CD14-positive monocyte (primary cell): ENCODE results near the gene FOXJ1. TPM values are rescaled to one million over a fixed set of nuclear protein-coding genes. Genes with fewer than 3 reads are reported as not detected.

Experiments used
- DNase-seq, 3 donors: peaks; one replicate each; pipeline ENCODE4 v3.0.0-alpha.2; 2011 to 2022
- H2AFZ ChIP-seq: 2 replicates; pipeline ENCODE4 v1.6.0; 2012; ENCODE audit warnings: mild to moderate bottlenecking, low read depth, low read length, inconsistent platforms; ENCODE audit not compliant: insufficient read depth, poor library complexity, severe bottlenecking
- H3K27ac ChIP-seq, 2 donors: 1 replicate in 1 of 2; 2 replicates in 1 of 2; pipeline ENCODE4 v1.5.1; 2012 to 2013; ENCODE audit warnings: low read length in 2 of 2, control low read depth in 1 of 2, inconsistent platforms in 1 of 2, low read depth in 1 of 2, mild to moderate bottlenecking in 1 of 2
- H3K27me3 ChIP-seq, 2 donors: one replicate each; pipeline versions ENCODE4 v1.6.0 to v1.6.1; 2011 to 2013; ENCODE audit warnings: low read length in 2 of 2; ENCODE audit not compliant: control insufficient read depth in 2 of 2, insufficient read depth in 2 of 2
- H3K36me3 ChIP-seq, 2 donors: replicated peaks in 1 of 2; 1 replicate in 1 of 2; 2 replicates in 1 of 2; pipeline versions ENCODE4 v1.5.1 to v1.6.1; 2012 to 2013; ENCODE audit warnings: low read length in 2 of 2, control low read depth in 1 of 2, inconsistent platforms in 1 of 2, mild to moderate bottlenecking in 1 of 2; ENCODE audit not compliant: insufficient read depth in 2 of 2, control insufficient read depth in 1 of 2
- H3K4me1 ChIP-seq, 2 donors: 1 replicate in 1 of 2; 2 replicates in 1 of 2; pipeline versions ENCODE4 v1.5.1 to v1.6.1; 2012 to 2013; ENCODE audit warnings: low read length in 2 of 2, control low read depth in 1 of 2, inconsistent platforms in 1 of 2, mild to moderate bottlenecking in 1 of 2, moderate library complexity in 1 of 2; ENCODE audit not compliant: insufficient read depth in 2 of 2, control insufficient read depth in 1 of 2
- H3K4me2 ChIP-seq: replicated peaks from 2 replicates; pipeline ENCODE3; 2012; ENCODE audit warnings: low read length, moderate library complexity, mild to moderate bottlenecking; ENCODE audit not compliant: poor library complexity, severe bottlenecking; ENCODE audit errors: extremely low read depth
- H3K4me3 ChIP-seq, 3 experiments: fragments of 200-600 bp in 1 of 3; sonication (generic) in 1 of 3; replicated peaks in 1 of 3; 1 replicate in 2 of 3; 2 replicates in 1 of 3; pipeline ENCODE4 v1.5.1; 2011 to 2013; ENCODE audit warnings: low read length in 3 of 3, mild to moderate bottlenecking in 3 of 3, control low read depth in 2 of 3, low read depth in 2 of 3, inconsistent platforms in 1 of 3, moderate library complexity in 1 of 3
- H3K79me2 ChIP-seq: 2 replicates; pipeline ENCODE4 v1.6.0; 2012; ENCODE audit warnings: mild to moderate bottlenecking, control low read depth, inconsistent platforms, low read length, moderate library complexity; ENCODE audit not compliant: insufficient read depth
- H3K9ac ChIP-seq: 2 replicates; pipeline ENCODE4 v1.6.0; 2017; ENCODE audit warnings: low read length, mild to moderate bottlenecking; ENCODE audit not compliant: insufficient read depth, poor library complexity, severe bottlenecking
- H3K9me3 ChIP-seq, 2 donors: replicated peaks in 1 of 2; 1 replicate in 1 of 2; 2 replicates in 1 of 2; pipeline versions ENCODE4 v1.5.1 to v1.6.1; 2012 to 2013; ENCODE audit warnings: low read length in 2 of 2, control low read depth in 1 of 2; ENCODE audit not compliant: control insufficient read depth in 1 of 2, insufficient read depth in 1 of 2
- H4K20me1 ChIP-seq: 2 replicates; pipeline ENCODE4 v1.6.0; 2012; ENCODE audit warnings: mild to moderate bottlenecking, low read length, control low read depth, moderate library complexity; ENCODE audit not compliant: insufficient read depth
- H3K27ac Mint-ChIP-seq, 7 donors: one replicate each; pipeline ENCODE4 v1.8.0; 2020; ENCODE audit warnings: mild to moderate bottlenecking in 7 of 7, mixed read lengths in 7 of 7, moderate library complexity in 6 of 7, inconsistent platforms in 2 of 7
- H3K27me3 Mint-ChIP-seq, 3 donors: one replicate each; pipeline ENCODE4 v1.8.0; 2021 to 2022; ENCODE audit warnings: low read depth in 3 of 3, mild to moderate bottlenecking in 3 of 3, mixed read lengths in 3 of 3, moderate library complexity in 3 of 3, inconsistent platforms in 1 of 3
- H3K36me3 Mint-ChIP-seq, 2 donors: one replicate each; pipeline ENCODE4 v1.8.0; 2020; ENCODE audit warnings: mixed read lengths in 2 of 2, inconsistent platforms in 1 of 2, mild to moderate bottlenecking in 1 of 2
- H3K4me1 Mint-ChIP-seq: one replicate; pipeline ENCODE4 v1.8.0; 2020; ENCODE audit warnings: mild to moderate bottlenecking, mixed read lengths
- H3K4me3 Mint-ChIP-seq, 2 donors: one replicate each; pipeline ENCODE4 v1.8.0; 2020; ENCODE audit warnings: mild to moderate bottlenecking in 2 of 2, mixed read lengths in 2 of 2, moderate library complexity in 1 of 2
- H3K9me3 Mint-ChIP-seq, 7 donors: one replicate each; pipeline ENCODE4 v1.8.0; 2020 to 2022; ENCODE audit warnings: mixed read lengths in 7 of 7, mild to moderate bottlenecking in 6 of 7, moderate library complexity in 6 of 7, inconsistent platforms in 2 of 7
- WGBS: methylation state at CpG from one replicate; pipeline ENCODE4 v1.1.5; 2013; ENCODE audit warnings: missing lambda C conversion rate; ENCODE audit not compliant: insufficient coverage; 5-methylcytosine and 5-hydroxymethylcytosine counted together
- intact Hi-C, 2 donors: fragments of 100-400 bp; cut with micrococcal nuclease; formaldehyde crosslinking; loops; one replicate each; pipeline versions ENCODE4 v1.15.0 to v1.15.1; 2023
- polyA plus RNA-seq, 3 donors: library from polyadenylated mRNA; depleted of rRNA in 1 of 3; unstranded in 2 of 3; stranded (reverse) in 1 of 3; fragments of 300-500 nt in 2 of 3; fragments of >200 nt in 1 of 3; fragmentation: Illumina TruSeq in 2 of 3; gene quantifications; 1 replicate in 2 of 3; 2 replicates in 1 of 3; pipeline ENCODE4 v1.2.3, GENCODE V29; 2012 to 2021
- TF ChIP-seq, protein P1 (sequence below): fragments of 200-600 bp; IDR thresholded peaks from one replicate; pipeline ENCODE4 v1.8.0; 2022; ENCODE audit warnings: antibody characterized with exemption, mild to moderate bottlenecking

FOXJ1 gene
- polyA plus RNA-seq, 3 donors = not detected

DNA sequence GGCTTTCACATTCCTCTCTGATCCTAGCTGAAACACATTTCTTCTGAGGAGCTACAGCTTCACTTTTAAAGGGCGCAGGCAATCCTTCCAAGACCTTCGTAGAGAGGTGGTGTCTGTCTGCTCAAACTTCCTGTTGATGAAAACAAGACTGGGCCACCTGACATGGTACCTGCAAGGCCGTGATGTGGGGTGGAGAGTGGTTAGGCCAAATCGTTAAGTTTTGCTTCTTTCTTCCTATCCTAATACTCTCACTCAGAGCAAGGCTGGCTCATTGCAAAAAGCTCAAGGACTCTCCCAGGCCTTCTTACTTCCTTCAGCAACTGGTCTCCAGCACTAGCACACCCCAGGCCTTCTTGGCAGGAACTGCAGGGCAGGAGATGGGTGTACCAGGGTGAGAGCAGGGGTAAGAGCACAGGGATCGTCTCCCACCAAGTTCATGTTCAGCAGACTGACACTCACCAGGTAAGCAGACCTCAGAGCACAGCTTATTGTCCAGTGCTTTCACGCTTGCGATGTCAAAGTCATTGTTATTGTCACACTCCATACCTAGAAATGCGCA is 10.9 kb upstream of the FOXJ1 start:
- H3K79me2 ChIP-seq = no peaks in the 10 kb centered on the region
- intact Hi-C loops = no loop called here
- no peak overlapping the region for H3K4me3 Mint-ChIP-seq
- WGBS = 88% methylated on average over 3 of the region's 8 CpGs
- TF ChIP-seq, protein P1, sequence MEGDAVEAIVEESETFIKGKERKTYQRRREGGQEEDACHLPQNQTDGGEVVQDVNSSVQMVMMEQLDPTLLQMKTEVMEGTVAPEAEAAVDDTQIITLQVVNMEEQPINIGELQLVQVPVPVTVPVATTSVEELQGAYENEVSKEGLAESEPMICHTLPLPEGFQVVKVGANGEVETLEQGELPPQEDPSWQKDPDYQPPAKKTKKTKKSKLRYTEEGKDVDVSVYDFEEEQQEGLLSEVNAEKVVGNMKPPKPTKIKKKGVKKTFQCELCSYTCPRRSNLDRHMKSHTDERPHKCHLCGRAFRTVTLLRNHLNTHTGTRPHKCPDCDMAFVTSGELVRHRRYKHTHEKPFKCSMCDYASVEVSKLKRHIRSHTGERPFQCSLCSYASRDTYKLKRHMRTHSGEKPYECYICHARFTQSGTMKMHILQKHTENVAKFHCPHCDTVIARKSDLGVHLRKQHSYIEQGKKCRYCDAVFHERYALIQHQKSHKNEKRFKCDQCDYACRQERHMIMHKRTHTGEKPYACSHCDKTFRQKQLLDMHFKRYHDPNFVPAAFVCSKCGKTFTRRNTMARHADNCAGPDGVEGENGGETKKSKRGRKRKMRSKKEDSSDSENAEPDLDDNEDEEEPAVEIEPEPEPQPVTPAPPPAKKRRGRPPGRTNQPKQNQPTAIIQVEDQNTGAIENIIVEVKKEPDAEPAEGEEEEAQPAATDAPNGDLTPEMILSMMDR = no peak
- H3K27me3 ChIP-seq = no peaks in the 10 kb centered on the region
- no peak overlapping the region for H3K27ac ChIP-seq
- DNase-seq = no peak
- H3K9me3 ChIP-seq = no peaks in the 10 kb centered on the region
- H3K4me2 ChIP-seq = no peak overlapping the region
- H2AFZ ChIP-seq = no peak overlapping the region
- no peaks in the 10 kb centered on the region for H3K36me3 Mint-ChIP-seq
- H3K36me3 ChIP-seq = no peaks in the 10 kb centered on the region
- peaks cover 3% of the 10 kb centered on the region for H3K4me1 Mint-ChIP-seq
- H3K27me3 Mint-ChIP-seq = peaks cover 1 to 2% (median 1%) of the 10 kb centered on the region in 3 donors
- H3K4me1 ChIP-seq = no peaks in the 10 kb centered on the region
- no peak overlapping the region for H3K4me3 ChIP-seq
- H3K27ac Mint-ChIP-seq = no peak overlapping the region
- H3K9me3 Mint-ChIP-seq = no peaks in the 10 kb centered on the region
- no peak overlapping the region for H3K9ac ChIP-seq
- H4K20me1 ChIP-seq = no peaks in the 10 kb centered on the region

DNA sequence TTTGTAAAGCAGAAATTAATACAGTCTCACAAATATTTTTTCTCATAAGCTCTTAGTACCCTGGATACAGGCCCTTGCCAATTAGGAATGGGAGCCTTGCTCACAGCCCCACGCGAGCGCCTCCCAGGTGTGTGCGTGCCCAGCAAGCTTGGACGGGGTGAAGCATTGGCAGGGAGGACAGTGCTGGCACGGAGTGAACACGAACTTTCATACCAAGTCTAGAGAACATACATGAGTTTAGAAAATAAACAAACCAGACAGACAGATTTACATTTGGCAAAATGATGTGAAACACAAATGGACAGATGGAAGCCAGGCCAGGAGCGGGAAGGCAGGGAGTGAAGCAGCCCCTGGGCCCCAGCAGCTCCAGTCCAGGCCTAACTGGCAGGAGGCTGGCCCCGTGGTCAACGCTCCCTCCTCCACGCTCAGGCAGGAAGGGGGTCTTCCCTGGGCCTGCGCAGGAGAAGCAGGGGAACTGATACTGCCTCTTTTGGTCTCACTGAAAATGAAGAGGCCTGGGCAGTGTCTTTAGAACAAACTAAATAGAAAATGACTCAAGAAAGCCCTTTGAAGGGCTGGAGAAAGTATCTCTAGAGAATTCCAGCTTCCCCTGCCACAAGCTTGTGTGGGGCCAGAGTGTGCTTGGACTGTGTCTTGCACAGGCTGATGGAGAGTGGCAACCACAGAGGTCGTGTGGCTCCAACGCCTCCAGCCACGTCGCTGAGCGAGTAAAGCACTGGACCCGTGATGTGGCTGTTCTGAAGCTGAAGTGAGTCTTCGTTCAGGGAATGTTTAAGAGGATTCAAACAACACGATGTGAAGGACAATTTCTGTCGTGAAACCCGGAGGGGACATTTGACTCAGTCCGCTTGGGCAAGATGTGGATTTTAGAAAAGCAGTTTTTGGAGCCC is 9.9 kb upstream of the FOXJ1 start:
- H3K27ac Mint-ChIP-seq = no peak overlapping the region
- Histone ChIP-seq H3K9me3 (no peaks in the 10 kb centered on the region), H3K27me3 (no peaks in the 10 kb centered on the region), H2AFZ (no peak overlapping the region), H4K20me1 (no peaks in the 10 kb centered on the region), H3K9ac (no peak overlapping the region), H3K4me3 (no peak overlapping the region), H3K36me3 (no peaks in the 10 kb centered on the region), H3K27ac (no peak overlapping the region), H3K4me1 (peaks cover 5 to 6% of the 10 kb centered on the region in 2 donors), H3K4me2 (no peak overlapping the region), H3K79me2 (no peaks in the 10 kb centered on the region)
- intact Hi-C loops = no loop called here
- peaks cover 0 to 2% (median 0%) of the 10 kb centered on the region in 3 donors for H3K27me3 Mint-ChIP-seq
- no peaks in the 10 kb centered on the region for H3K36me3 Mint-ChIP-seq
- H3K4me3 Mint-ChIP-seq = no peak overlapping the region
- H3K4me1 Mint-ChIP-seq = peaks cover 9% of the 10 kb centered on the region
- no peaks in the 10 kb centered on the region for H3K9me3 Mint-ChIP-seq
- TF ChIP-seq, protein P1 = no peak
- 93% methylated on average over 19 of the region's 23 CpGs for WGBS
- DNase-seq = no peak
